Fibroblast of the conjunctiva (primary cell): ENCODE measurements around the gene TP53BP2.

Source experiments
- DNase-seq: peaks from one replicate; pipeline ENCODE4 v3.0.0-alpha.2; 2010; ENCODE audit warnings: low read depth

The TP53BP2 gene

GRCh38 chr1:223793716-223794115, 52.0 kb downstream of the TP53BP2 start:
- DNase-seq = no peak

- DNase-seq = no peak
Measured at GRCh38 chr1:223792046-223792445, 53.7 kb downstream of the TP53BP2 start.

GRCh38 chr1:223788746-223789415, 56.9 kb downstream of the TP53BP2 start:
- DNase-seq = no peak

- no peak for DNase-seq
Measured at GRCh38 chr1:223785808-223786207, 59.9 kb downstream of the TP53BP2 start.

GRCh38 chr1:223784541-223784940, 61.2 kb downstream of the TP53BP2 start:
- no peak for DNase-seq

GRCh38 chr1:223783676-223784075, 62.1 kb downstream of the TP53BP2 start:
- peak; percentile 23 for DNase-seq

GRCh38 chr1:223780949-223781348, 64.8 kb downstream of the TP53BP2 start:
- DNase-seq = no peak

GRCh38 chr1:223780318-223780717, 65.4 kb downstream of the TP53BP2 start:
- DNase-seq = no peak

- DNase-seq = no peak
Measured at GRCh38 chr1:223776826-223777454, 68.8 kb downstream of the TP53BP2 start.

GRCh38 chr1:223776075-223776814, 69.5 kb downstream of the TP53BP2 start:
- peak; percentile 28 for DNase-seq

- no peak for DNase-seq
Measured at GRCh38 chr1:223775711-223776074, 70.1 kb downstream of the TP53BP2 start.

GRCh38 chr1:223775054-223775453, 70.7 kb downstream of the TP53BP2 start:
- peak; percentile 36 for DNase-seq

- no peak for DNase-seq
Measured at GRCh38 chr1:223774134-223774814, 71.5 kb downstream of the TP53BP2 start.

- DNase-seq = no peak
Measured at GRCh38 chr1:223772771-223773160, 73.0 kb downstream of the TP53BP2 start.

GRCh38 chr1:223771814-223772770, 73.7 kb downstream of the TP53BP2 start:
- DNase-seq = peak; percentile 61

- DNase-seq = no peak
Measured at GRCh38 chr1:223771469-223771813, 74.3 kb downstream of the TP53BP2 start.

- no peak for DNase-seq
Measured at GRCh38 chr1:223770621-223771315, 75.0 kb downstream of the TP53BP2 start.

GRCh38 chr1:223765719-223766340, 79.9 kb downstream of the TP53BP2 start:
- no peak for DNase-seq

- no peak for DNase-seq
Measured at GRCh38 chr1:223765036-223765718, 80.6 kb downstream of the TP53BP2 start.

GRCh38 chr1:223763881-223764280, 81.9 kb downstream of the TP53BP2 start:
- no peak for DNase-seq
